HEK293T (cell line): ENCODE measurements around the gene CMYA5.

Experiments used
- CTCF ChIA-PET: fragments of 350-600 bp; formaldehyde crosslinking; extraction: SDS; loops from one replicate; lab custom pipeline; 2021; ENCODE audit warnings: antibody characterized with exemption, inconsistent platforms; lab: Yijun Ruan, JAX
- POLR2A ChIA-PET: fragments of 350-600 bp; formaldehyde crosslinking; extraction: SDS; loops from one replicate; lab custom pipeline; 2020; ENCODE audit warnings: antibody characterized with exemption, inconsistent platforms; lab: Yijun Ruan, JAX
- DNase-seq: peaks from one replicate; pipeline ENCODE4 v3.0.0; 2012; ENCODE audit warnings: mixed read lengths; ENCODE audit errors: extremely low spot score
- ARNT ChIP-seq: fragments of 450-650 bp; IDR thresholded peaks from 2 replicates; pipeline ENCODE4 v1.6.1; 2017; ENCODE audit warnings: mild to moderate bottlenecking
- BHLHE40 ChIP-seq: fragments of 450-650 bp; IDR thresholded peaks from 2 replicates; pipeline ENCODE4 v1.6.1; 2016; ENCODE audit warnings: mild to moderate bottlenecking, moderate library complexity, borderline replicate concordance
- CTBP1 ChIP-seq: fragments of 450-650 bp; IDR thresholded peaks from 2 replicates; pipeline ENCODE4 v1.6.1; 2016; ENCODE audit warnings: borderline replicate concordance
- ELF4 ChIP-seq: fragments of 450-650 bp; IDR thresholded peaks from 2 replicates; pipeline ENCODE4 v1.6.1; 2017; ENCODE audit warnings: antibody characterized with exemption
- FOXA1 ChIP-seq: fragments of 450-650 bp; IDR thresholded peaks from 2 replicates; pipeline ENCODE4 v1.6.1; 2016; ENCODE audit warnings: mild to moderate bottlenecking
- FOXK2 ChIP-seq: fragments of 450-650 bp; IDR thresholded peaks from 2 replicates; pipeline ENCODE4 v1.6.1; 2016; ENCODE audit warnings: mild to moderate bottlenecking
- FOXM1 ChIP-seq: fragments of 450-650 bp; IDR thresholded peaks from 2 replicates; pipeline ENCODE4 v1.6.1; 2017; ENCODE audit warnings: mild to moderate bottlenecking, borderline replicate concordance
- HDGF ChIP-seq: fragments of 450-650 bp; IDR thresholded peaks from 2 replicates; pipeline ENCODE4 v1.6.1; 2017; ENCODE audit warnings: antibody characterized with exemption, borderline replicate concordance
- L3MBTL2 ChIP-seq: fragments of 450-650 bp; conservative IDR thresholded peaks from 2 replicates; pipeline ENCODE4 v1.6.1; 2016; ENCODE audit warnings: mild to moderate bottlenecking
- LEF1 ChIP-seq: fragments of 450-650 bp; IDR thresholded peaks from 2 replicates; pipeline ENCODE4 v1.6.1; 2017; ENCODE audit warnings: mild to moderate bottlenecking, borderline replicate concordance
- NFRKB ChIP-seq: fragments of 450-650 bp; IDR thresholded peaks from 2 replicates; pipeline ENCODE4 v1.6.1; 2016; ENCODE audit warnings: mild to moderate bottlenecking, moderate library complexity
- PKNOX1 ChIP-seq: fragments of 450-650 bp; IDR thresholded peaks from 2 replicates; pipeline ENCODE4 v1.6.1; 2016
- SP1 ChIP-seq: fragments of 450-650 bp; IDR thresholded peaks from 2 replicates; pipeline ENCODE4 v1.6.1; 2017
- SUZ12 ChIP-seq: fragments of 450-650 bp; IDR thresholded peaks from 2 replicates; pipeline ENCODE4 v1.6.1; 2016; ENCODE audit warnings: mild to moderate bottlenecking
- TARDBP ChIP-seq: fragments of 450-650 bp; IDR thresholded peaks from 2 replicates; pipeline ENCODE4 v1.6.1; 2016
- ZNF384 ChIP-seq: fragments of 450-650 bp; IDR thresholded peaks from 2 replicates; pipeline ENCODE4 v1.6.1; 2016

CMYA5 gene

GRCh38 chr5:79729679-79730078, 40.0 kb downstream of the CMYA5 start:
- CTCF ChIA-PET: no interaction called here
- TF ChIP-seq FOXA1: no peak
- no peak for TF ChIP-seq PKNOX1
- no peak for TF ChIP-seq HDGF
- no peak for TF ChIP-seq SP1
- POLR2A ChIA-PET: no interaction called here
- DNase-seq: no peak

- POLR2A ChIA-PET: no interaction called here
- TF ChIP-seq LEF1: no peak
- TF ChIP-seq FOXK2: no peak
- no peak for TF ChIP-seq SP1
- TF ChIP-seq TARDBP: no peak
- TF ChIP-seq ZNF384: no peak
- TF ChIP-seq PKNOX1: no peak
- TF ChIP-seq FOXA1: no peak
- TF ChIP-seq BHLHE40: no peak
- TF ChIP-seq HDGF: no peak
- no peak for TF ChIP-seq SUZ12
- no peak for TF ChIP-seq ELF4
- CTCF ChIA-PET: no interaction called here
- DNase-seq: no peak
Measured at GRCh38 chr5:79730564-79730963, 40.9 kb downstream of the CMYA5 start.

GRCh38 chr5:79731775-79732174, 42.1 kb downstream of the CMYA5 start:
- DNase-seq: no peak
- POLR2A ChIA-PET: no interaction called here
- CTCF ChIA-PET: no interaction called here
- no peak for TF ChIP-seq SP1
- TF ChIP-seq CTBP1: no peak
- no peak for TF ChIP-seq BHLHE40
- no peak for TF ChIP-seq LEF1
- TF ChIP-seq L3MBTL2: no peak
- no peak for TF ChIP-seq FOXK2
- TF ChIP-seq ZNF384: no peak
- no peak for TF ChIP-seq HDGF
- TF ChIP-seq SUZ12: no peak
- TF ChIP-seq FOXA1: no peak
- no peak for TF ChIP-seq NFRKB
- TF ChIP-seq TARDBP: no peak
- TF ChIP-seq FOXM1: no peak
- no peak for TF ChIP-seq ARNT

- TF ChIP-seq BHLHE40: no peak
- TF ChIP-seq SP1: no peak
- no peak for TF ChIP-seq FOXA1
- TF ChIP-seq FOXM1: no peak
- no peak for TF ChIP-seq CTBP1
- TF ChIP-seq FOXK2: no peak
- TF ChIP-seq PKNOX1: no peak
- no peak for TF ChIP-seq HDGF
- no peak for TF ChIP-seq ARNT
- TF ChIP-seq ELF4: no peak
- DNase-seq: no peak
- ChIA-PET CTCF (no interaction called here), POLR2A (no interaction called here)
Measured at GRCh38 chr5:79736528-79737514, 47.2 kb downstream of the CMYA5 start.

- ChIA-PET POLR2A (no interaction called here), CTCF (no interaction called here)
- no peak for TF ChIP-seq FOXA1
- no peak for TF ChIP-seq LEF1
- TF ChIP-seq PKNOX1: no peak
- TF ChIP-seq L3MBTL2: no peak
- no peak for TF ChIP-seq CTBP1
- no peak for TF ChIP-seq FOXK2
- DNase-seq: no peak
Measured at GRCh38 chr5:79738349-79738748, 48.7 kb downstream of the CMYA5 start.

GRCh38 chr5:79742549-79743136, 53.0 kb downstream of the CMYA5 start:
- ChIA-PET POLR2A (no interaction called here), CTCF (no interaction called here)
- DNase-seq: no peak
- TF ChIP-seq NFRKB (no peak), ZNF384 (no peak), SP1 (no peak), L3MBTL2 (no peak), TARDBP (no peak), ARNT (no peak), HDGF (no peak), LEF1 (no peak), PKNOX1 (no peak), FOXM1 (no peak), CTBP1 (no peak), SUZ12 (no peak), FOXK2 (no peak), BHLHE40 (no peak), FOXA1 (no peak), ELF4 (no peak)
